GM18873 (cell line): ENCODE results near the gene CDR2.
"Not testable (repeated sequence)": the region's sequence is repeated elsewhere in the genome, so short reads cannot be mapped to it uniquely, and the experiment has no call there.

Source experiments
- ATAC-seq: cut with Tn5 transposase; IDR thresholded peaks from one replicate; pipeline ENCODE4 v1.9.1; 2021; ENCODE audit warnings: mild to moderate bottlenecking, moderate library complexity, moderate number of reproducible peaks; ENCODE audit not compliant: unreplicated experiment, low FRiP score

CDR2 gene

GRCh38 chr16:22374311-22375116 is at the start of gene CDR2:
Gene CDR2 (minus strand): TSS chr16:22374619. CDS start chr16:22374309, 310 bp downstream.
- peak; percentile 74 for ATAC-seq

- ATAC-seq, result no peak
Observed at GRCh38 chr16:22423716-22424115, 49.3 kb upstream of the CDR2 start.

- no peak for ATAC-seq
Observed at GRCh38 chr16:22421136-22421535, 46.7 kb upstream of the CDR2 start.

GRCh38 chr16:22420606-22421135 is 46.3 kb upstream of the CDR2 start:
- ATAC-seq, result no peak

- ATAC-seq, result no peak
Observed at GRCh38 chr16:22419908-22420307, 45.5 kb upstream of the CDR2 start.

- ATAC-seq, result no peak
Observed at GRCh38 chr16:22418826-22419225, 44.4 kb upstream of the CDR2 start.

- ATAC-seq, result not testable (repeated sequence)
Observed at GRCh38 chr16:22417798-22418197, 43.4 kb upstream of the CDR2 start.

- no peak for ATAC-seq
Observed at GRCh38 chr16:22417019-22417418, 42.6 kb upstream of the CDR2 start.

- ATAC-seq, result no peak
Observed at GRCh38 chr16:22413819-22414218, 39.4 kb upstream of the CDR2 start.

GRCh38 chr16:22407486-22407885 is 33.1 kb upstream of the CDR2 start:
- no peak for ATAC-seq

GRCh38 chr16:22402191-22402590 is 27.8 kb upstream of the CDR2 start:
- ATAC-seq, result no peak

GRCh38 chr16:22400900-22401299 is 26.5 kb upstream of the CDR2 start:
- no peak for ATAC-seq

GRCh38 chr16:22397931-22398330 is 23.5 kb upstream of the CDR2 start:
- no peak for ATAC-seq

GRCh38 chr16:22397464-22397863 is 23.0 kb upstream of the CDR2 start:
- ATAC-seq, result no peak

- no peak for ATAC-seq
Observed at GRCh38 chr16:22395960-22396359, 21.5 kb upstream of the CDR2 start.

GRCh38 chr16:22394121-22394520 is 19.7 kb upstream of the CDR2 start:
- ATAC-seq, result no peak

GRCh38 chr16:22388101-22388644 is 13.8 kb upstream of the CDR2 start:
- ATAC-seq, result no peak

GRCh38 chr16:22386976-22387375 is 12.6 kb upstream of the CDR2 start:
- no peak for ATAC-seq

- ATAC-seq, result no peak
Observed at GRCh38 chr16:22385196-22385595, 10.8 kb upstream of the CDR2 start.

- ATAC-seq, result no peak
Observed at GRCh38 chr16:22383827-22384226, 9.4 kb upstream of the CDR2 start.

- no peak for ATAC-seq
Observed at GRCh38 chr16:22381392-22381791, 7.0 kb upstream of the CDR2 start.

GRCh38 chr16:22380529-22380928 is 6.1 kb upstream of the CDR2 start:
- no peak for ATAC-seq
